HG03439 (cell line): ENCODE results near the gene RHEB.
A peak's percentile ranks its signal among the peaks of the same experiment; 100 is the strongest.

ENCODE experiments used
- ATAC-seq: cut with Tn5 transposase; IDR thresholded peaks from one replicate; pipeline ENCODE4 v1.9.1; 2021; ENCODE audit warnings: mild to moderate bottlenecking, moderate library complexity; ENCODE audit not compliant: unreplicated experiment

The RHEB gene

DNA sequence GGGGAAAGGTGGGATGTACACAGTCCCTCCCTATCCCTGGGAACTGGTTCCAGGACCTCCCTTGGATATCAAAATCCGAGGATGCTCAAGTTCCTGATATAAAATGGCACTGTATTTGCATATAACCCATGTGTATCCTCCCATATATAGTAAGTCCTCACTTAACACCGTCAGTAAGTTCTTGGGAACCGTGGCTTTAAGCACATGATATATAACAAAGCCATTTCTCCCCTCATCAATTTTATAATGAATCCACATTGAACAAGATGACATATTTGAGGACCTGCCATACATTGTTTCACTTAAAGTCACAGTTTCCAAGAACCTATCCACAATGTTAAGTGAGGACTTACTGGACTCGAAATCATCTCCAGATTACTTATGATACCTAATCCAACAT lies 85.1 kb downstream of the RHEB start:
- ATAC-seq = no peak

GRCh38 chr7:151433721-151434400 lies 85.8 kb downstream of the RHEB start:
- no peak for ATAC-seq

- peak; percentile 69 for ATAC-seq
These were observed 86.8 kb downstream of the RHEB start for GRCh38 chr7:151432658-151433521.

DNA sequence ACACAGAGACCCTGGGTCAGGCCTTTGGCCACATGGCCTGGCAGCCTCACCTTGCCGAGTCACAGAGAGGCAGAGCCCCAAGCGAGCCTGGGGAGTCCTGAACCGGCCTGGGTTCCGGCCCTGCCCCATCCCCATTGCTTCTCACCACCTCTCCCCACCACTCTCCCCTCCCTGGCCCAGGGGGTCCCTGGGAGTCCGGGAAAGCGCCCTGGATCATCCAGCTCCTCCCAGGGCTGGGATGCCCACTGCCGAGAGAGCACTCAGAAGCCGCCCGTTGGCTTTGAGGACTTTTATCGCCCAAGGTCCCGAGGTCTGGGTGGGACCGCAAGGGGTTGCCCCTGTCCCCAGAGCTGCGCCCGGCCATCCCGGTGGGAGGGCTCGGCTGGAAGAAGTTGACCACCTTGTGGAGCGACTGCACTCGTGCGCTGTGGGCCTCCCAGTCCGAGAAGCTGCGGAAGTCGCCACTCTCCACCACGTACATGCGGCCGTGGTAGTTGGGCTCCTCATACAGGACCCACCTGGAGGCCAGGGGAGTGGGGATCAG lies 87.9 kb downstream of the RHEB start:
- no peak for ATAC-seq

GRCh38 chr7:151431281-151431767 lies 88.4 kb downstream of the RHEB start:
- ATAC-seq = no peak

- no peak for ATAC-seq
These were observed 89.1 kb downstream of the RHEB start for GRCh38 chr7:151430391-151431205.

- ATAC-seq = no peak
These were observed 89.9 kb downstream of the RHEB start for GRCh38 chr7:151429560-151430331.

- ATAC-seq = no peak
These were observed 90.5 kb downstream of the RHEB start for GRCh38 chr7:151429237-151429559.

GRCh38 chr7:151428378-151429236 lies 91.1 kb downstream of the RHEB start:
- no peak for ATAC-seq

DNA sequence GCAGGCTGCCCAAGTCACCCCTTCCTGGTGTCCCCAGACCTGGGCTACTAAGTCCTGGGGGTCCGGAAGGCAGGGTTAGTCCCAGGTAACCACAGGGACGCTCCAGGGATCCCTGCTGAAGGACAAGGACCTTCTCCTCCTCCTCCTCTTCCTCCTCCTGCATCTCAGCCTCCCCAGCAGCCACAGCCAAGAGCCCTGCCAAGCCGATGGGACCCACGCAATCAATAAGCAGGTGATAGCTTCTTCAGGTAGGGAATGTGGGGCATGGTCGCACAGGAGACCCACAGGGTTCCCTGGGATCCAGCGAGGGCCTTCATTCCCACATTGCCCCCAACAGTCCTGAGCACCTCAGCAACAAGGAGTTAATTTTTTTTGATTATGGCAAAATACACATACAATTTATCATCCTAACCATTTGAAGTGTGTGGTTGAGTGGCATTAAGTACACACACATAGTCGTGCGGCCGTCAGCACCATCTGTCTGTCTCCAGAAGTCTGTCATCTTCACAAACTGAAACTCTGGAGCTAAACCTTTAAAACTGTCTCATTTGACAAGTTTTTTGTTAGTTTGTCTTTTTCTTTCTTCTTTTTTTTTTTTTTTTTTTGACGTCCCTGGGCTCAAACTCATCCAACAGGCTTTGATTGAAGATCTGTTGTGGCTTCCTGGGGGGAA lies 91.9 kb downstream of the RHEB start:
- ATAC-seq = no peak

DNA sequence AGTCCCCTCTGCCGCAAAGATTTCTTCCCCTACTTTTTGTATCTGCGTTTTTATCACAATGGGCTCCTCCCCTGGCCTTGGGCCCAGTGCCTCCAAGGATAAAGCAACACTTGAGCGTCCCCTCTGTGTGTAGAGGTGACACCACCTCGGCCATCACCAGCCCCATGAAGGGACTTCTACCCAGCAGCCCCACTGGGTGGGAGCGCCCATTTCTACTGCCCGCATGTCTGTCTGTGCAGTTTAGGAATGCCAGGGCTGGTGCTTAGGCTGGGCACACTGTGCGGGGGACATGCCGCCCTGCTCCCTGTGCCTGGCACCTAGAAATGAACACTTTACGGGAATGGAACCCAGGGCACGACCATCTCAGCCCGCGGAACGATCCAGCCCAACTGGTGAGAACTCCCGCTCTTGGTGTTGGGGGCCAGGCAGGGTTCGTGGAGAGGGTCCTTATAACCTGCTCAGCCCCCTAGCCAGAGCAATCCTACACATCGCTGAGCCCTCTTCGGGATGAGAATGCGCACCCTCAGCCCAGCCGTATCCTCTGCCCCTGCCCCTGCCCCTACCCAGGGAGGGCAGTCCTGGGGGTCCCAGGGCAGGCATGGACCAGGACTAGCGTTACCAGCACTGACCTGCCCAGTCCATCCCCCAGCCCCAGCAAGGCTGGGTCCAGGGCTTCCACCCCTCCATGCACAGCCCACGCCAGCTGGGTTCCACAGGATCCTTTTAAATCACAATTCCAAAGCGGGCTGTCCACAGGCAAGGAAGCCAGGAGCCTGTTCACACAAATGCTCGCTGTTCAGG lies 92.6 kb downstream of the RHEB start:
- no peak for ATAC-seq

GRCh38 chr7:151426441-151426903 lies 93.2 kb downstream of the RHEB start:
- no peak for ATAC-seq

GRCh38 chr7:151425670-151426440 lies 93.8 kb downstream of the RHEB start:
- no peak for ATAC-seq

- ATAC-seq = no peak
These were observed 94.9 kb downstream of the RHEB start for GRCh38 chr7:151424799-151425198.

- no peak for ATAC-seq
These were observed 95.8 kb downstream of the RHEB start for GRCh38 chr7:151423936-151424335.

GRCh38 chr7:151423226-151423625 lies 96.5 kb downstream of the RHEB start:
- ATAC-seq = no peak

- ATAC-seq = no peak
These were observed 97.5 kb downstream of the RHEB start for GRCh38 chr7:151422212-151422611.
